Hematopoietic multipotent progenitor cell treated with erythropoietin and hydrocortisone succinate and interleukin-3 and kit ligand, for 15 days (in vitro differentiated cells): ENCODE results near the gene NXPE3.
"Not testable (repeated sequence)": the region's sequence is repeated elsewhere in the genome, so short reads cannot be mapped to it uniquely, and the experiment has no call there.

ENCODE experiments used
- DNase-seq: peaks from one replicate; pipeline ENCODE4 v3.0.0-alpha.2; 2015; ENCODE audit warnings: low spot score

NXPE3 gene

GRCh38 chr3:101779047-101779821 lies at the start of gene NXPE3:
NXPE3 (plus strand) TSS chr3:101779211; CDS start chr3:101785597, 6,386 bp downstream.
- DNase-seq: peak; percentile 81

GRCh38 chr3:101729586-101729985 lies 49.4 kb upstream of the NXPE3 start:
- no peak for DNase-seq

DNA sequence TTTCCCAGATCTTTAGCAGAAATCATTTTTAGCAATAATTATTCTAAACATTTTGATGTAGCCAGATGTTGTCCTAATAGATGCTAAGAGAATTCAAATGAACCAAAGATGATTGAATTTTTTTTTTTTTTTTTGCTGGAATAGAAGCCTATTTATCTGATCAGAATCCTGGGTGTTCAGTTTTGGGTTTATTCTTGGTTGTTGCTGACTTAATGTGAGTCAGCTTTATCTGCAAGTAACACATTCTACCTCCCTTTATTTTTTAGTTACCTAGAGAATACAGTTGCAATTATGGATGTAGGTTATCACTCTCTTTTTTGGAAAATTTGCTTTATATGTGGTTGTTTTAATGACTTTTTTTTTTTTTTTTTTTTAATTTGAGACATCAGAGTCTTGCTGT lies 48.2 kb upstream of the NXPE3 start:
- DNase-seq: peak; percentile 32

DNA sequence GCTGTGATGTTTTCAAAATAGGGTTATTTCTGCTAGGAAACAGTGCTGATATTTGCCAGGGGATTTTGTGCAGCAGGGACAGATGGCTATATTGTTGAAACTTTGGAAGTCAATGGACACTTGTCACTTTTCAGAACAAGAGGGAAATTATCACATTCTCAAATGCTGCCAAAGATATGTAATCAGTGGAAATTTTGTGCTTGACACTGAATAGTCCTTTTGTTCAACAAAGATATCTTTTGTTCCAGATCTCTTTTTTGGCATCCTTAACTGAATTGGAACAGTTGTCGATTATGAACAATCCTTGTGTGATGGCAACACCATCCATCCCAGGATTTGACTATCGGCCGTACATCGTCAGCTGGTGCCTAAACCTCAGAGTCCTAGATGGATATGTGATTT lies 46.8 kb upstream of the NXPE3 start:
- DNase-seq: no peak

GRCh38 chr3:101735833-101736232 lies 43.2 kb upstream of the NXPE3 start:
- DNase-seq: no peak

DNA sequence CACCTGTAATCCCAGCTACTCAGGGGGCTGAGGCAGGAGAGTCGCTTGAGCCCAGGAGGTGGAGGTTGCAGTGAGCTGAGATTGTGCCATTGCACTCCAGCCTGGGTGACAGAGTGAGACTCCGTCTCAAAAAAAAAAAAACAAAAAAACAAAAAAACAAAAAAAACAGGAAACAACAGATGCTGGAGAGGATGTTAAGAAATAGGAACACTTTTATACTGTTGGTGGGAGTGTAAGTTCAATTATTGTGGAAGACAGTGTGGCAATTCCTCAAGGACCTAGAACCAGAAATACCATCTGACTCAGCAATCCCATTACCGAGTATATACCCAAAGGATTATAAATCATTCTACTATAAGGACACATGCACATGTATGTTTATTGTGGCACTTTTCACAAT lies 37.1 kb upstream of the NXPE3 start:
- not testable (repeated sequence) for DNase-seq

GRCh38 chr3:101744811-101745210 lies 34.2 kb upstream of the NXPE3 start:
- DNase-seq: no peak

GRCh38 chr3:101745934-101746333 lies 33.1 kb upstream of the NXPE3 start:
- DNase-seq: not testable (repeated sequence)

- DNase-seq: not testable (repeated sequence)
Measured at GRCh38 chr3:101753386-101754113, 25.5 kb upstream of the NXPE3 start.

DNA sequence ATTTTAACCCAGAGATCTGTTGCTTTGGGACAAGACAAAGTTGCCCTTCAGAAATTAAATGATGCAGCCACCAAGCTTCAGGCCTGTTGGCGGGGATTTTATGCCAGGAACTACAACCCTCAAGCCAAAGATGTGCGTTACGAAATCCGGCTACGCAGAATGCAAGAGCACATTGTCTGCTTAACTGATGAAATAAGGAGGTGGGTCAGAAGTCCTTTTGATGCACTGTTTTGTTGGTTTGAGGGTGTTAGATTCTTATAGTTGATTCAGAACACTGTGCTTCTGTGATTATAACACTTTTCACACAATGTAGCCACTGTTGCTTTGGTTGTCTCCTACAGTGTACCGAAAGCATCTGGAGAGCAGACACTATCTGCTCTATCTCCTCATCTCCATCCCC lies 20.8 kb upstream of the NXPE3 start:
- no peak for DNase-seq

DNA sequence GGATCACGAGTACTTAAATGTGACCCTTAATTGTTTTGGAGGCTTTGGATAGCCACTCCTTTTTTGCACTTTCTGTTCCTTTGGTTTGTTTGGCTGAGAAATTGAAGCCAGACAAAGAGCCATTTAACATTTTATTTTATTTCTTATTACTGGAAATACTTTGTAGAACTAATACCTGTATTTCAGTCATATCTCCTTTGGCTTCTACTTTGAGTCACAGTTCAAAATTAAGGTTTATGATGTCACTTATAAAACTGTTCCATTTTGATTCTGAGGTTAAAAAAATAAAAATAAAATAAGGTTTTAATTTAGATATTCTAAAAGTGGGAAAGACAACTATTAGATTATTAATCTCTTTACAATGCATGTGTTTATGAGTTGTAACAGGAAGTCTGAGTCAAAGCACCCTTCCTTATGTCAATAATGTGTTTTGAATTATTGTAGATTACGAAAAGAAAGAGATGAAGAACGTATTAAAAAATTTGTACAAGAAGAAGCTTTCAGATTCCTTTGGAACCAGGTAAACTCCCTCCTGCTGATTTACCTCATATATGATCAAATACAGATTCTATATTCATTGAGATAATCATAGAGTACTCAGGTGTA lies 16.9 kb upstream of the NXPE3 start:
- DNase-seq: no peak

GRCh38 chr3:101777745-101778281 lies 1.2 kb upstream of the NXPE3 start:
- DNase-seq: not testable (repeated sequence)

- DNase-seq: no peak
Measured at GRCh38 chr3:101778385-101779046, 495 bp upstream of the NXPE3 start.

GRCh38 chr3:101779822-101780381 lies 891 bp downstream of the NXPE3 start:
- no peak for DNase-seq

GRCh38 chr3:101780661-101781060 lies 1.6 kb downstream of the NXPE3 start:
- DNase-seq: no peak

DNA sequence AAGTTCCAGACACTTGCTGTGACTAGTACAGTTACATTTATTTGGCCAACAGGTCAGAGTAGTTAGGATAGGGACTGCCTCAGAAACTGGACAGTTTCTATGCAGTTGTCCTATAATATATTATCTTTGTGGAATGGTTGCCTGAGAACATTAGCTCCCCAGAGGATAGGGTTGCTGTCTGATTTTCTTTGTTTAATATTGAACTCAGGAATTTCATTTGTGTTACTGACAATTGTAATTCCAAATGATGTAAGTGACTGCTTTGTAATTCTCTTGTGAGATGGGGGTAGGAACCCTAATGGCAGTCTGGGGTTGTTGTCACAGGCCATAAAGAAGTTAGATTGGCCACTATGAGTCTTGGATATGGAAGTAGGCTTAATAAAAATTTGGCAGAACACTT lies 2.2 kb downstream of the NXPE3 start:
- no peak for DNase-seq

DNA sequence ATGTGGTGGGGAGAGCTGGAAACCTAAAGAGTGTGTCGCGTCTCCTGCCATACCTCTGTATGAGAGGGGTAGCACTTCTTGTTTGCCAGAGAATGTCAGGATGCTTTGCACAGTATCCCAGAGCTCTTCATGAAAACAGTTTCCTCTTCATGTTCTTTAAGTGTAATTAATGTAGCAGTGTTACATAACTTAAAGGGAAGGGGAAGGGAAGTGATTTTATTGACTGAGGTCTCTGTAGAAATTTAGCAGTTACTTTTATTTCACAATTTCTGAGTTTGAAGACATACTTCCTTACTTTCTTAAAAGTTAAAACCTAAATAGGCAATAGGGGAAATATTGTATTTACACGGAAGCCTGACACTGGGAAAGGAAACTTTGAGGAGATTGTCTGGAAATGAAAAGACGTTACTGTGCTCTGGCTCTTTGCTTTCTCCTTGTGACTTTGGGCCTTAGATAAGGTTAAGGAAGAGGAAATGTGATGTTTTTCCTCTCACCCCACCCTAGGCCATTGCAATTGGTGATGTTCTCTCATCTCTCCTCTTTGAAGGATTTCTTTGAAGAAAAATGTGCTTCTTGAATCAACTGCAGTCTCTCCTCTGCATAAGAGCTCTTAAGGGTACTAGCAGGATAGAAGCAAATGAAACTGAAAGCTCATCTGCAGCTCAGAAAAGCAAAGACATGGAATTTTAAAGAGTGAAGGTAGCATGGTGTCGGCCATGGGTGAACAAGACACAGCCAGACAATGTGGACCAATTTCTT lies 6.0 kb downstream of the NXPE3 start:
- no peak for DNase-seq

DNA sequence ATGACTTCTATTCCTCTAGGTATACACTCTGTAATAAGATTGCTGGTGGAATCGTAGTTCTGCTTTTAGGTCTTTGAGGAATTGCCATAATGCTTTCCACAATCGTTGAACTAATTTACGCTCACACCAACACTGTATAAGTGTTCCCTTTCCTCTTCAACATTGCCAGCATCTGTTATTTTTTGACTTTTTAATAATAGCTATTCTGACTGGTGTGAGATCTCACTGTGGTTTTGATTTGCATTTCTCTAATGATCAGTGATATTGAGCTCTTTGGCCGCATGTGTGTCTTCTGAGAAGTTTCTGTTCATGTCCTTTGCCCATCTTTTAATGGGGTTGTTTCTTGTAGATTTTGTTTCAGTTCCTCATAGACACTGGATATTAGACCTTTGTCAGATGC lies 12.8 kb downstream of the NXPE3 start:
- no peak for DNase-seq

- no peak for DNase-seq
Measured at GRCh38 chr3:101796077-101796680, 17.2 kb downstream of the NXPE3 start.

DNA sequence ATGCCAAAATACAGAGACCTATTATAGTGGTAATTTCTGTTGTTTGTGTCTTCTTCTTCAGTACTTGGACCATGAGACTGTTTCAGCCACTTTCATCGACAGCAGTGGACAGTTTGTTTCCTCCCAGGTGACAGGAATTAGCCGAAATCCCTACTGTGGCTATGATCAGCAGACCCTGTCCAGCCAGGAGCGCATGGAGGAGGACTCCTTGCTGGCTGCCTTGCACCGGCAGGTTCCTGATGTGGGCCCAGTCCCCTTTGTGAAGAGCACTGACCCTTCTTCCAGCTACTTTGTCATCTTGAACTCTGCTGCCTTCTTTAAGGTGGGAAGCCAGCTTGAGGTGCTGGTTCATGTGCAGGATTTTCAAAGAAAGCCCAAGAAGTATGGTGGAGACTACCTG lies 22.2 kb downstream of the NXPE3 start:
- DNase-seq: no peak

GRCh38 chr3:101802179-101802578 lies 23.2 kb downstream of the NXPE3 start:
- no peak for DNase-seq
